Spleen (tissue), 7 donors: ENCODE data around the gene FBXO11.

Experiments
- CTCF ChIP-seq, 11 experiments: fragments of 200-600 bp in 7 of 11; fragments of 450-650 bp in 4 of 11; sonication (generic) in 4 of 11; IDR thresholded peaks in 8 of 11; conservative IDR thresholded peaks in 3 of 11; 1 replicate in 7 of 11; 2 replicates in 4 of 11; pipeline versions ENCODE4 v1.4.0 to v1.8.0; 2016 to 2021; ENCODE audit warnings: antibody characterized with exemption in 11 of 11, inconsistent platforms in 4 of 11, mild to moderate bottlenecking in 1 of 11
- POLR2A ChIP-seq, 3 donors: fragments of 450-650 bp; IDR thresholded peaks; one replicate each; pipeline ENCODE4 v1.5.1; 2017; ENCODE audit warnings: antibody characterized with exemption in 3 of 3, mild to moderate bottlenecking in 1 of 3
- donor health status: DM: no; HTN: no; CAD: no; lungs with moderate emphysema.
- donor health status: DM: no; HTN: no; CAD: no.
- donor health status: DM: no; HTN: no; CAD: no.

DNA sequence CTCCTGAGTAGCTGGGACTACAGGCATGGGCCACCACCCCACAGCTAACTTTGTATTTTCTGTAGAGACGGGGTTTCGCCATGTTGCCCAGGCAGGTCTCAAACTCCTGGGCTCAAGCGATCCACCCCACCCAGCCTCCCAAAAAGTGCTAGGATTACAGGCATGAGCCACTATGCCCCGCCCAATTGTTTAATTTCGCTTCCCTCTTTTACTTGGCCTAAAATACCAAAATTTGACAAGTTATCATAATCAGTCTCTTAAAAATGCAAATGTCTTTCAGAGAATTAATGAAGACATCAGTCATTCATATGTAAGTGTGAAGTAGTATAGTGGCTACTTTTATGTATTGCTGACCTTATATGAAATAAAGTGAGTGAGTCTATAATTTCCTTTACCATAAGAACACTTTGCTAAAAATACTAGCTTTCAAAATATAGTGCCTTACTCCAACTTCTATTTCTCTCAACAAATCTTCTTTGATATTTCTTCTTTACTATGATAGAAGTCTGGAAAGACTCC, 9.8 kb downstream of the FBXO11 start:
- TF ChIP-seq CTCF (IDR thresholded peaks at IDR 0.05 in 8 of 11, conservative IDR thresholded peaks at IDR 0.05 in 3 of 11) (no peak), POLR2A (IDR thresholded peaks at IDR 0.05) (no peak)
